Measurements from ENCODE around the gene NEK5.

Gene NEK5

GRCh38 chr13:52026246-52026626 is 102.6 kb downstream of the NEK5 start:
- no peak for TF ChIP-seq CTCF (IDR thresholded peaks at IDR 0.05; ENCODE audit: low read depth, low read length)
- H3K36me3 ChIP-seq, result peaks cover 42% of the 10 kb centered on the region
- no peak overlapping the region for H3K4me3 ChIP-seq (ENCODE audit: low read depth, low read length)
- H3K4me1 ChIP-seq, result no peaks in the 10 kb centered on the region
- H3K9me3 ChIP-seq, result no peaks in the 10 kb centered on the region
- no peak for DNase-seq
- H3K27me3 ChIP-seq, result no peaks in the 10 kb centered on the region

- peaks cover 47% of the 10 kb centered on the region for H3K36me3 ChIP-seq
- H3K9me3 ChIP-seq, result no peaks in the 10 kb centered on the region
- H3K27me3 ChIP-seq, result no peaks in the 10 kb centered on the region
- no peak overlapping the region for H3K4me3 ChIP-seq (ENCODE audit: low read depth, low read length)
- no peaks in the 10 kb centered on the region for H3K4me1 ChIP-seq
- DNase-seq, result no peak
- no peak for TF ChIP-seq CTCF (IDR thresholded peaks at IDR 0.05; ENCODE audit: low read depth, low read length)
These were observed 103.2 kb downstream of the NEK5 start for GRCh38 chr13:52025475-52026245.

GRCh38 chr13:52024481-52024880 is 104.4 kb downstream of the NEK5 start, which contains the start of gene UTP14C:
UTP14C (plus strand) TSS chr13:52024691; CDS start chr13:52028805, 4,114 bp downstream.
- H3K4me3 ChIP-seq (ENCODE audit: low read depth, low read length), result no peak within 1 kb of the TSS
- no peak for TF ChIP-seq CTCF (IDR thresholded peaks at IDR 0.05; ENCODE audit: low read depth, low read length)
- H3K36me3 ChIP-seq, result peaks cover 50% of the 10 kb centered on the region
- H3K27me3 ChIP-seq, result no peaks in the 10 kb centered on the region
- H3K9me3 ChIP-seq, result no peaks in the 10 kb centered on the region
- no peak for DNase-seq
- no peaks in the 10 kb centered on the region for H3K4me1 ChIP-seq

GRCh38 chr13:52022356-52022755 is 106.5 kb downstream of the NEK5 start:
- H3K4me1 ChIP-seq, result no peaks in the 10 kb centered on the region
- no peak for TF ChIP-seq CTCF (IDR thresholded peaks at IDR 0.05; ENCODE audit: low read depth, low read length)
- no peak overlapping the region for H3K4me3 ChIP-seq (ENCODE audit: low read depth, low read length)
- no peak for DNase-seq
- no peaks in the 10 kb centered on the region for H3K9me3 ChIP-seq
- no peaks in the 10 kb centered on the region for H3K27me3 ChIP-seq
- peaks cover 48% of the 10 kb centered on the region for H3K36me3 ChIP-seq

- peaks cover 43% of the 10 kb centered on the region for H3K36me3 ChIP-seq
- no peak for DNase-seq
- H3K4me3 ChIP-seq (ENCODE audit: low read depth, low read length), result no peak overlapping the region
- no peaks in the 10 kb centered on the region for H3K27me3 ChIP-seq
- TF ChIP-seq CTCF (IDR thresholded peaks at IDR 0.05; ENCODE audit: low read depth, low read length), result no peak
- no peaks in the 10 kb centered on the region for H3K4me1 ChIP-seq
- no peaks in the 10 kb centered on the region for H3K9me3 ChIP-seq
These were observed 108.7 kb downstream of the NEK5 start for GRCh38 chr13:52020191-52020590.

- no peaks in the 10 kb centered on the region for H3K4me1 ChIP-seq
These were observed 112.6 kb downstream of the NEK5 start for GRCh38 chr13:52016296-52016695.

More at GRCh38 chr13:52016296-52016695, 112.6 kb downstream of the NEK5 start:
- H3K27me3 ChIP-seq, result no peaks in the 10 kb centered on the region
- no peaks in the 10 kb centered on the region for H3K9me3 ChIP-seq
- H3K36me3 ChIP-seq, result peaks cover 19% of the 10 kb centered on the region
- TF ChIP-seq CTCF (IDR thresholded peaks at IDR 0.05; ENCODE audit: low read depth, low read length), result no peak
- no peak for DNase-seq
- H3K4me3 ChIP-seq (ENCODE audit: low read depth, low read length), result no peak overlapping the region

All from BE2C (cell line).